ENCODE data around the gene ARRDC3. TPM values are rescaled to one million over a fixed set of nuclear protein-coding genes. Genes with fewer than 3 reads are reported as not detected.

Gene ARRDC3
- total and polyA plus RNA-seq, 9 of the 15 experiments (the other 6 are each of a cell fraction or from before 2014, with no cell fraction given) = 15.3 to 58.1 (median 39.4) TPM

DNA sequence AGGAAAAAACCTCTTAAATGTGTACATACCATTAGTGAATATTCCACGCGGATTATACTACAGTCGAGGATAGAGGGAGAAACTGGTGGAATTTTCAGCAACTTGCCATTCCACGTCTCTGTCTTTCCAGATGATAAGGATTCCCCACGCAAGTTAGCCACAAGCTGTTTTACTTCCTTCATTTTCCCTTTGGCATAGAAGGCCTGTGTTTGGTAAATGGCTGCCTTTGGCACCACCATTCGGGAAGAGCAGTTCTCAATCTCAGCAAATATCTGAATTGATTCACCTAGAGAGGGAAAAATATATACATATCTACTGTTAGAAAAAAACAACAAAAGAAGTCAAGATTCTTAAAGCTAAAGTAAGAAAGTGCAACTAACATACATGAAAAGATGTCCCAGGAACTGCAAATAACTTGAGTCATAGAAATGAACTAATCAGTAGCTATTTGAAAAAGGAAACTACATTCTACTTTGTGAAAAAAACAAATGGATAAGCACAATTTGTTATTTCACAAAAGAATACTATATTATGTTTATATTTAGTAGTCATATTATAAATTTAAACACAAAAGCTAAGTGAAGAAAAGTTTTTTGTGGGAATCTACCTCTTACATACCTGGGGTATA lies 8.1 kb downstream of the ARRDC3 start:
- Histone ChIP-seq H3K9me1 (ENCODE audit: control insufficient read depth, insufficient read depth, low read length) (no peaks in the 10 kb centered on the region), H3K4me1 (replicated peaks in 1 of 2; ENCODE audit: control insufficient read depth in 2 of 2, insufficient read depth in 2 of 2, low read length in 2 of 2) (no peaks in the 10 kb centered on the region; a peak in 1 of 5 replicates), H4K20me1 (replicated peaks; ENCODE audit: control insufficient read depth, insufficient read depth, low read length) (peaks cover 12% of the 10 kb centered on the region; the same call in 1 of the 2 replicates), H3K36me3 (ENCODE audit: control insufficient read depth, insufficient read depth, low read length) (peaks cover 88% of the 10 kb centered on the region), H3K4me2 (ENCODE audit: insufficient read depth, low read length) (no peak overlapping the region), H3K9ac (ENCODE audit: insufficient read depth in 1 of 2, low read depth in 2 of 2, low read length in 2 of 2) (no peak overlapping the region), H3K27me3 (ENCODE audit: control insufficient read depth in 2 of 2, insufficient read depth in 2 of 2, low read length in 2 of 2) (no peaks in the 10 kb centered on the region), H3K4me3 (no peak overlapping the region), H3K27ac (ENCODE audit: extremely low read depth, low read depth, low read length) (no peak overlapping the region; the same call in 2 of the 3 replicates), H3K79me2 (ENCODE audit: control insufficient read depth, insufficient read depth, low read length) (peaks cover 88% of the 10 kb centered on the region), H2AFZ (ENCODE audit: low read depth, low read length) (no peak overlapping the region), H3K9me3 (replicated peaks; ENCODE audit: control insufficient read depth, insufficient read depth, low read depth, low read length) (no peaks in the 10 kb centered on the region)
- intact Hi-C loops (cut with micrococcal nuclease) = no loop called here
- POLR2A ChIA-PET = interaction anchor here (0.5 to 1.1 kb wide), 8 partner anchors 8 to 152 kb away, joined by 3 to 5 read pairs (median 3); partner anchors contain the start of gene ARRDC3
- no TSS peak for BruUV-seq (replicated peaks)
- in situ Hi-C loops (cut with MboI) = no loop called here
- 90% methylated on average over 6 of the region's 6 CpGs for WGBS (ENCODE audit: insufficient coverage, low coverage, missing lambda C conversion rate)
- FAIRE-seq (no peak), DNase-seq (ENCODE audit: extremely low read depth in 1 of 4, low spot score in 3 of 4) (no peak), ATAC-seq (no peak)
- CTCF ChIA-PET (ENCODE audit: low intra/inter-chr PET ratio) = no interaction called here
- TF ChIP-seq POLR2A (conservative IDR thresholded peaks at IDR 0.05) = 0 out of 2 replicates have a peak, but pooled peaks have one; percentile 23
- no peak for TF ChIP-seq ZNF79 (CRISPR knock-in tag; IDR thresholded peaks at IDR 0.05; ENCODE audit: low read depth)
- TF ChIP-seq, protein P1, sequence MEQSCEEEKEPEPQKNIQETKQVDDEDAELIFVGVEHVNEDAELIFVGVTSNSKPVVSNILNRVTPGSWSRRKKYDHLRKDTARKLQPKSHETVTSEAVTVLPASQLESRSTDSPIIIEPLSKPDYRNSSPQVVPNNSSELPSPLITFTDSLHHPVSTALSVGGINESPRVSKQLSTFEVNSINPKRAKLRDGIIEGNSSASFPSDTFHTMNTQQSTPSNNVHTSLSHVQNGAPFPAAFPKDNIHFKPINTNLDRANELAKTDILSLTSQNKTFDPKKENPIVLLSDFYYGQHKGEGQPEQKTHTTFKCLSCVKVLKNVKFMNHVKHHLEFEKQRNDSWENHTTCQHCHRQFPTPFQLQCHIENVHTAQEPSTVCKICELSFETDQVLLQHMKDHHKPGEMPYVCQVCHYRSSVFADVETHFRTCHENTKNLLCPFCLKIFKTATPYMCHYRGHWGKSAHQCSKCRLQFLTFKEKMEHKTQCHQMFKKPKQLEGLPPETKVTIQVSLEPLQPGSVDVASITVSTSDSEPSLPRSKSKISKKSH (CRISPR knock-in tag; IDR thresholded peaks at IDR 0.05) = no peak
- peak; percentile 22; the same call in 1 of the 2 replicates for TF ChIP-seq POLR2G (IDR thresholded peaks at IDR 0.05; ENCODE audit: low read depth, low read length)
- no peak for TF ChIP-seq STAT5A (IDR thresholded peaks at IDR 0.05; ENCODE audit: borderline replicate concordance, low read length)
- no peak for TF ChIP-seq NR4A1 (CRISPR knock-in tag; IDR thresholded peaks at IDR 0.05)
- no peak for TF ChIP-seq NR4A1 (tag; IDR thresholded peaks at IDR 0.05)
- 0 out of 2 replicates have a peak, but pooled peaks have one; percentile 9 for TF ChIP-seq RBFOX2 (IDR thresholded peaks at IDR 0.05; ENCODE audit: low read depth, low read length)
